Spinal cord (tissue), 10 donors: ENCODE results near the gene ZBTB9. TPM values are rescaled to one million over a fixed set of nuclear protein-coding genes. Genes with fewer than 3 reads are reported as not detected.

Experiments used
- DNase-seq, 6 donors: peaks; one replicate each; pipeline versions ENCODE4 v3.0.0 to v3.0.0-alpha.2; 2013 to 2015; ENCODE audit warnings: low spot score in 6 of 6, low read depth in 4 of 6
- H3K27ac ChIP-seq: one replicate; pipeline ENCODE4 v1.5.1; 2013; ENCODE audit warnings: low read depth, low read length, control low read depth
- H3K27me3 ChIP-seq: one replicate; pipeline ENCODE4 v1.6.1; 2013; ENCODE audit warnings: low read length; ENCODE audit not compliant: control insufficient read depth, insufficient read depth
- H3K36me3 ChIP-seq: one replicate; pipeline ENCODE4 v1.6.1; 2013; ENCODE audit warnings: low read length; ENCODE audit not compliant: control insufficient read depth, insufficient read depth
- H3K4me1 ChIP-seq: one replicate; pipeline ENCODE4 v1.6.1; 2013; ENCODE audit warnings: low read length; ENCODE audit not compliant: control insufficient read depth, insufficient read depth
- H3K4me3 ChIP-seq: one replicate; pipeline ENCODE4 v1.5.1; 2013; ENCODE audit warnings: low read depth, low read length, control low read depth
- H3K9me3 ChIP-seq: one replicate; pipeline ENCODE4 v1.6.1; 2013; ENCODE audit warnings: low read length; ENCODE audit not compliant: control insufficient read depth, insufficient read depth
- WGBS: methylation state at CpG from one replicate; pipeline ENCODE4 v1.1.5; 2013; ENCODE audit warnings: missing lambda C conversion rate; ENCODE audit not compliant: insufficient coverage; 5-methylcytosine and 5-hydroxymethylcytosine counted together
- polyA plus RNA-seq, 2 donors: library from polyadenylated mRNA; unstranded; fragments of 120-200 nt; gene quantifications; one replicate each; pipeline ENCODE4 v1.2.1, GENCODE V29; 2013; ENCODE audit not compliant: insufficient read length in 2 of 2
- total RNA-seq, 2 donors: library from RNA; depleted of rRNA in 1 of 2; stranded (reverse); fragments of 120-200 nt in 1 of 2; fragments of >200 nt in 1 of 2; gene quantifications; one replicate each; pipeline versions ENCODE4 v1.2.3 to v1.2.4, GENCODE V29; 2013 to 2014
- donor health status: healthy.

The ZBTB9 gene
- total and polyA plus RNA-seq, 4 donors: 7.1 to 14.1 (median 12.9) TPM

DNA sequence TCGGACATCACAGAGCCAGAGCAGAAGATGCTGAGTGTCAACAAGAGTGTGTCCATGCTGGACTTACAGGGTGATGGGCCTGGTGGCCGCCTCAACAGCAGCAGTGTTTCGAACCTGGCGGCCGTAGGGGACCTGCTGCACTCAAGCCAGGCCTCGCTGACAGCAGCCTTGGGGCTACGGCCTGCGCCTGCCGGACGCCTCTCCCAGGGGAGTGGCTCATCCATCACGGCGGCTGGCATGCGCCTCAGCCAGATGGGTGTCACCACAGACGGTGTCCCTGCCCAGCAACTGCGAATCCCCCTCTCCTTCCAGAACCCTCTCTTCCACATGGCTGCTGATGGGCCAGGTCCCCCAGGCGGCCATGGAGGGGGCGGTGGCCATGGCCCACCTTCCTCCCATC is 11.4 kb upstream of the ZBTB9 start:
- no peak overlapping the region for H3K27ac ChIP-seq
- H3K27me3 ChIP-seq: no peaks in the 10 kb centered on the region
- 94% methylated on average over 16 of the region's 17 CpGs for WGBS
- no peaks in the 10 kb centered on the region for H3K4me1 ChIP-seq
- H3K9me3 ChIP-seq: no peaks in the 10 kb centered on the region
- no peak overlapping the region for H3K4me3 ChIP-seq
- DNase-seq: no peak
- H3K36me3 ChIP-seq: peaks cover 92% of the 10 kb centered on the region

DNA sequence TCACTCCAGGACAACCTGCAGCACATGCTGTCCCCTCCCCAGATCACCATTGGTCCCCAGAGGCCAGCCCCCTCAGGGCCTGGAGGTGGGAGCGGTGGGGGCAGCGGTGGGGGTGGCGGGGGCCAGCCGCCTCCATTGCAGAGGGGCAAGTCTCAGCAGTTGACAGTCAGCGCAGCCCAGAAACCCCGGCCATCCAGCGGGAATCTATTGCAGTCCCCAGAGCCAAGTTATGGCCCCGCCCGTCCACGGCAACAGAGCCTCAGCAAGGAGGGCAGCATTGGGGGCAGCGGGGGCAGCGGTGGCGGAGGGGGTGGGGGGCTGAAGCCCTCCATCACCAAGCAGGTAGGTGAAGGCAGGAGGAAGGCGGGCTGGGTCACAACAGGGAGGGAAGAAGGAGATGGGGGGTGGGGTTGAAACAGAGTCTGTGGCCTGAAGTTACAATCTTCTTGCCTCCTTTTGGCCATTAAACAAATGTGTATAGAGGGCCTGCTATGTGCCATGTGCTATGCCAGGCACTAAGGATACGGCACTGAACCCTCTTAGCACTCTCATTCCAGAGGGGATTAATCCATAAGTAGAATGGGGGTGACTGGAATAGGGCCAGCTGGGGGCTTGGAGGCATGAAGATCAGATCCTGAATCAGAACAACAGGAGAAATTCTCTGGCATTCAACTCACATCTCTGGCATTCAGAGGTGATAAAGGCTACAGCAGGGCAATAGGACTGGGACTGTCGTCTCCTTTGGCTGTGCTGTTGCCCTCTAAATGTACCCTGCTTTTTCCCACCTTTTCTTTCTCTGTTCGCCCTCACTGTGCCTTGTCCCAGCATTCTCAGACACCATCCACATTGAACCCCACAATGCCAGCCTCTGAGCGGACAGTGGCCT is 10.5 kb upstream of the ZBTB9 start:
- no peaks in the 10 kb centered on the region for H3K9me3 ChIP-seq
- 88% methylated on average over 13 of the region's 18 CpGs for WGBS
- H3K36me3 ChIP-seq: peaks cover 92% of the 10 kb centered on the region

GRCh38 chr6:33445119-33445603 is 9.2 kb upstream of the ZBTB9 start:
- Histone ChIP-seq H3K36me3 (peaks cover 90% of the 10 kb centered on the region), H3K27ac (no peak overlapping the region)

More for the DNA sequence above, 10.5 kb upstream of the ZBTB9 start:
- Histone ChIP-seq H3K4me1 (no peaks in the 10 kb centered on the region), H3K4me3 (no peak overlapping the region), H3K27me3 (no peaks in the 10 kb centered on the region), H3K27ac (no peak overlapping the region)
- no peak for DNase-seq

GRCh38 chr6:33446356-33446755 is 8.0 kb upstream of the ZBTB9 start:
- Histone ChIP-seq H3K27me3 (no peaks in the 10 kb centered on the region), H3K27ac (no peak overlapping the region), H3K9me3 (no peaks in the 10 kb centered on the region), H3K36me3 (peaks cover 80% of the 10 kb centered on the region), H3K4me1 (no peaks in the 10 kb centered on the region), H3K4me3 (no peak overlapping the region)
- WGBS: 94% methylated on average over 10 of the region's 10 CpGs
- no peak for DNase-seq

More at GRCh38 chr6:33445119-33445603, 9.2 kb upstream of the ZBTB9 start:
- Histone ChIP-seq H3K9me3 (no peaks in the 10 kb centered on the region), H3K27me3 (no peaks in the 10 kb centered on the region), H3K4me3 (no peak overlapping the region), H3K4me1 (no peaks in the 10 kb centered on the region)
- WGBS: no CpG with 5 or more reads among the region's 3 CpGs
- no peak for DNase-seq

DNA sequence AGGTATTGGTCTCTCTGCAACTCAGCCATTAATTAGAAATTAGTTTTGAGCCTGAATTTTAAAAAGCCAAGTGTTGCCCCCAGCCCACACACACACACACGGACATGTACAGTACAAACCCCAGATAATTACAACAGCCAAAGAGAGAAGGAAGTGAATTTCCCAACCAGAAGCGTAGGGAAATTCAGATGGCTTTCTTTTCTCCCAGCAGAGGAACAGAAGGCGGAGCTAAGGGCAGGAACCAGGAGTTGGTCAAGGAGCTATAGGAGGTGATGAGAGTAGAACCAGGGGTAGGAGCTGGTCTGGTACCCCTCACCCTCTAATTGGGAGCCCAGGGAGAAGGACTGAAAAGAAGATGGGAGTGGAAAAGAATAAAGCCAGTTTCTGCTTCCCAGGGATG is 3.9 kb upstream of the ZBTB9 start:
- peaks cover 17% of the 10 kb centered on the region for H3K4me1 ChIP-seq
- H3K9me3 ChIP-seq: no peaks in the 10 kb centered on the region
- H3K4me3 ChIP-seq: no peak overlapping the region
- H3K36me3 ChIP-seq: peaks cover 61% of the 10 kb centered on the region
- DNase-seq: no peak
- H3K27me3 ChIP-seq: no peaks in the 10 kb centered on the region
- no CpG with 5 or more reads among the region's 3 CpGs for WGBS
- H3K27ac ChIP-seq: no peak overlapping the region

- peaks cover 24% of the 10 kb centered on the region for H3K4me1 ChIP-seq
- no peaks in the 10 kb centered on the region for H3K27me3 ChIP-seq
- H3K27ac ChIP-seq: no peak overlapping the region
- no peaks in the 10 kb centered on the region for H3K9me3 ChIP-seq
- 86% methylated on average over 6 of the region's 15 CpGs for WGBS
- H3K4me3 ChIP-seq: no peak overlapping the region
- H3K36me3 ChIP-seq: peaks cover 61% of the 10 kb centered on the region
- DNase-seq: no peak
These were observed 2.8 kb upstream of the ZBTB9 start for GRCh38 chr6:33451606-33452005.

DNA sequence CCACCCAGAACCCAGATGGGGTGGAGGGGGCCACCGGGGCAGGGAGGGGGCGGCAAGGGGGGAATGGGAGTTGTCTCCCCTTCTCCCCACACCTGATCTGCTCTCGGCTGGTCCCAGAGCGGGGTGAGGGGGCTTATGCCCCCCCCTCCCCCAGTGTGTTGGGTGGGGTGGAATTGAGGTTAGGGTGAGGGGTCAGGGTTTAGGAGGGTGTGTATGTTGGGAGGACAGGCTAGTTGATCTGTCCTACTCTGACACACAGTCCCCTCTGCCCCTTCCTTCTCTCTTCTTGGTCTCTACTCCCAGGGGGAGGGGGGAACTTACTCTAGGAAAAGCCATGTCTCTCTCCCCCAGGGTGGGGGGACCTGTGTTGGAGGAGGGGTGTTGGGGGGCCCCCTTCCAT is 1.9 kb upstream of the ZBTB9 start:
- WGBS: no CpG with 5 or more reads among the region's 4 CpGs
- no peak overlapping the region for H3K4me3 ChIP-seq
- peaks cover 24% of the 10 kb centered on the region for H3K4me1 ChIP-seq
- no peak overlapping the region for H3K27ac ChIP-seq
- no peaks in the 10 kb centered on the region for H3K27me3 ChIP-seq
- H3K36me3 ChIP-seq: peaks cover 54% of the 10 kb centered on the region
- DNase-seq: no peak
- no peaks in the 10 kb centered on the region for H3K9me3 ChIP-seq

DNA sequence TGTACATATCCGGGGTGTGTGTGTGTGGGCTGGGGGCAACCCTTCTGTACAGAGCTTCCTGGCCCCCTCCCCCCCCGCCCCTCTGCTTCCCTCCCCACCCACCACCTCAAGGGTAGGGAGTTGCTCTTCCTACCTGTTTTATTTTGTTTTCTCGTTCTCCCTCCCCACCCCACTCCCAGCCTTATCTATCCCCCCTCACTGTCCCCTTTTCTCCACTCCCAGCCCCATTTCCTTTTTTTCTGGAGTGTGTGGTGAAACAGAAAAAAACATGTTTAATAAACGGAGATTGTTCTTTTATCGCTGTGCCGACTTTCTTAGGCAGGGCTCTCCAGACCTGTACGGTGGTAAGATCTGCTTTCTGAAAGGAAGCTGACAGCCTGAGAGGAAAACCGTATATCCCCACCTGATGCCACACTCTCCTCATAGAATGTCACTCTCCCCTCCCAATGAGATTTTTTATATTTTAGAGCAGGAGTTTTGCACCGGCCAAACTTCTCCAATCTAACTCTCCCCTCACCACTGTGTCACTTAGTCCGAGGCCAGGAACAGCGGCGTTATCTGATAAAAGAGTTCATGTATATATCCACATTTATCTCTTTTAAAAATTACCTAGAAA is 875 bp upstream of the ZBTB9 start:
- DNase-seq: no peak
- no CpG with 5 or more reads among the region's 12 CpGs for WGBS
- no peaks in the 10 kb centered on the region for H3K27me3 ChIP-seq
- H3K27ac ChIP-seq: peak overlapping the region; percentile 90
- H3K4me3 ChIP-seq: peak overlapping the region; percentile 99
- H3K9me3 ChIP-seq: no peaks in the 10 kb centered on the region
- H3K4me1 ChIP-seq: peaks cover 24% of the 10 kb centered on the region
- peaks cover 50% of the 10 kb centered on the region for H3K36me3 ChIP-seq

DNA sequence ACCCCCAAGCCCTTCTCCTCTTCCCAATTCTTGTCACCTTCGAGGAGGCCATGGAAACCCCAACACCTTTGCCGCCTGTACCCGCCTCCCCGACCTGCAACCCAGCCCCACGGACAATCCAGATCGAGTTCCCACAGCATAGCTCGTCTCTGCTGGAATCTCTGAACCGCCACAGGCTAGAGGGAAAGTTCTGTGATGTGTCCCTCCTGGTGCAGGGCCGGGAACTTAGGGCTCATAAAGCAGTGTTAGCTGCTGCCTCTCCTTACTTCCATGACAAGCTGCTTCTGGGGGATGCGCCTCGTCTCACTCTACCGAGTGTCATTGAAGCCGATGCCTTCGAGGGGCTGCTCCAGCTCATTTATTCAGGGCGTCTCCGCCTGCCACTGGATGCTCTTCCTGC is 675 bp downstream of the ZBTB9 start:
- H3K4me1 ChIP-seq: peaks cover 24% of the 10 kb centered on the region
- peaks cover 38% of the 10 kb centered on the region for H3K36me3 ChIP-seq
- no peak for DNase-seq
- peak overlapping the region; percentile 99 for H3K4me3 ChIP-seq
- no peaks in the 10 kb centered on the region for H3K27me3 ChIP-seq
- no peak overlapping the region for H3K27ac ChIP-seq
- 48% methylated on average over 10 of the region's 16 CpGs for WGBS
- H3K9me3 ChIP-seq: no peaks in the 10 kb centered on the region
